HUES64 (cell line): ENCODE results near the gene TBC1D5.

Experiments
- H3K27ac ChIP-seq: 2 replicates; pipeline ENCODE4 v1.7.0; 2013; ENCODE audit warnings: low read depth, low read length, inconsistent platforms
- H3K27me3 ChIP-seq: 2 replicates; pipeline ENCODE4 v1.6.1; 2013; ENCODE audit warnings: mild to moderate bottlenecking, low read length; ENCODE audit not compliant: insufficient read depth
- H3K36me3 ChIP-seq: 2 replicates; pipeline ENCODE4 v1.6.1; 2013; ENCODE audit warnings: mild to moderate bottlenecking, low read length; ENCODE audit not compliant: insufficient read depth
- H3K4me1 ChIP-seq: 2 replicates; pipeline ENCODE4 v1.6.1; 2013; ENCODE audit warnings: mild to moderate bottlenecking, low read length, moderate library complexity; ENCODE audit not compliant: insufficient read depth
- H3K4me3 ChIP-seq: 2 replicates; pipeline ENCODE4 v1.5.1; 2013; ENCODE audit warnings: mild to moderate bottlenecking, low read length, moderate library complexity
- H3K9ac ChIP-seq: 2 replicates; pipeline ENCODE4 v1.6.1; 2013; ENCODE audit warnings: mild to moderate bottlenecking, low read depth, low read length
- H3K9me3 ChIP-seq: 2 replicates; pipeline ENCODE4 v1.6.1; 2013; ENCODE audit warnings: low read depth, low read length; ENCODE audit not compliant: insufficient read depth
- whole genome bisulfite sequencing: fragments of 150-250, 120-280 bp; methylation state at CpG from one replicate; pipeline ENCODE4 v1.1.7; 2013; ENCODE audit warnings: missing lambda C conversion rate; 5-methylcytosine and 5-hydroxymethylcytosine counted together

Gene TBC1D5

DNA sequence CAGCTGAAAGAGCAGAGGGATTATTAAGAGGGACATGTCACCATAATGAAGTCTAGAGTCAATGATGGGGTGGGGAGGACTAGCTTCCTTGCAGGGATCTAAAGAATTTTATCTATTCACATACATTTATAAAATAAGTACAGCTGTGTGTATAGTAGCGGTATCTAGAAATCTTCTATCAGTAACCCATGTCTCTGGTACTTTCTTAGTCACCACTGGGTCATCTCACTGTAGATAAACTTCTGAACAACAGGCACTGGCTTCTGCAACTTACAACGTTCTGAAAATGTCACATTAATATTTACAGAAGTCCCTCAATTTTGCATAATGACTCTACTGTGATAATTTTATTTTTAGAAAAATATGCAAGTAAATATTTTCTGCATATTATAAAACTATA lies 401.7 kb downstream of the TBC1D5 start:
- H3K4me3 ChIP-seq = no peak overlapping the region
- H3K27me3 ChIP-seq = no peaks in the 10 kb centered on the region
- no peak overlapping the region for H3K9ac ChIP-seq
- H3K27ac ChIP-seq = no peak overlapping the region
- no peaks in the 10 kb centered on the region for H3K4me1 ChIP-seq
- no peaks in the 10 kb centered on the region for H3K9me3 ChIP-seq
- whole genome bisulfite sequencing = 98% methylated on average over 2 of the region's 2 CpGs
- H3K36me3 ChIP-seq = no peaks in the 10 kb centered on the region

DNA sequence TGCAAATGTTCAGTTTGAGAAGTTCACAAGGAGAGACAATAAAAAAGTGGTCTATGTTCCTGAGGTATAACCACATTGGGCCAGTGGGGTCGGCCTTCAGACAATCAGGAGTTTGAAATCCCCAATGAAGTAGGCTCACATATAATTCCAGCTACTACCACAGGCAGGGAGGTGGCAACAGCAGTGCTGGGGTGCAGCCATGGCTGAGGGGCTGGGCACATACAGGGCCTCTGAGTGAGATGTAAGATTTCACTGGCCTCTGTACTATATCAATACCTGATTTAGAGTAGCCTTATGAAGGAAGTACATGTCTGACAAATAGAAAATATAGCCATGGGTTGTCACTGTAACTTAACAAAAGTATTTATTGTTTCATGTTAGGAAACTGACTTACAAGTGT lies 402.2 kb downstream of the TBC1D5 start:
- Histone ChIP-seq H3K9ac (no peak overlapping the region), H3K4me1 (no peaks in the 10 kb centered on the region), H3K27ac (no peak overlapping the region), H3K27me3 (no peaks in the 10 kb centered on the region), H3K9me3 (no peaks in the 10 kb centered on the region), H3K36me3 (no peaks in the 10 kb centered on the region), H3K4me3 (no peak overlapping the region)
- 100% methylated on average over 1 of the region's 1 CpG for WGBS

DNA sequence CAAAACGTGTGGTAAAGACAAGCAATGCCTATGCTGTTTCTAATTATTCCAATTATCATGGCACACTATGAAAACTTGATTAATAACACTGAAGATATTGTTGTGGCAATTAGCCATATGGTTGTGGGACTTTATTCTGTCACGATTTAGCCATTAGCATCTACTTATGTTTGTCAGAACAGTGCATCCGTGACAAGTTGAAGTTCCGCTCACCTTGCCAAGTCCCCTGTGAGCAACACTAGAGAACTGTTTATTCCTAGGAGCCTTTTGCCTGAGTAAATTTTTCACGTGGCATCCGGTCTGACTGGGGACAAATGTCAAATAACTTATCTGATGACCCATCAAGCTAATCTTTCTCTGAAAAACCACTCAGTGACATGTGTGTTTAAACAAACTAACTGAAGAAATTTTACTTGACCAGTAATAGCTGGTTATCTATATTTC lies 403.3 kb downstream of the TBC1D5 start:
- Histone ChIP-seq H3K4me3 (no peak overlapping the region), H3K36me3 (no peaks in the 10 kb centered on the region), H3K27me3 (no peaks in the 10 kb centered on the region), H3K9me3 (no peaks in the 10 kb centered on the region), H3K4me1 (peaks cover 3% of the 10 kb centered on the region), H3K9ac (no peak overlapping the region), H3K27ac (no peak overlapping the region)
- WGBS = 96% methylated on average over 6 of the region's 6 CpGs

DNA sequence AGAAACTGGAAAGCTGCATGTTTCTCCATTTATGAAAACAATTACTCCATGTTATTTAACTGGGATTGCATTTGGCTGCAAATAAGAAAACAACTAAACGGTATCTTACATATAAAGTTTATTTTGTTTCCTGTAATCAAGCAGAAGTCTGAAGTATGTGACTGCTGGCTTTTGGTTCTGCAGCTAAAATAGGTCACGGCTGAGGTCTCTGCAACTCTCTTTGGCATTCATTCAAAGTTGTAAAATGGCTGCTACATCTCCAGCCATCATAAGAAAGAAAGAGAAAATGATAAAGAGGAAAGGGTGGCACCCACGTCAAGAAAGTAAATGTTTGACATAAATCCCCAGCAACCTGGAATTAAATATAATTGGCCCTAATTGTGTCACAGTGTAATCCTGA lies 406.1 kb downstream of the TBC1D5 start:
- no peaks in the 10 kb centered on the region for H3K27me3 ChIP-seq
- H3K36me3 ChIP-seq = no peaks in the 10 kb centered on the region
- H3K27ac ChIP-seq = no peak overlapping the region
- peaks cover 10% of the 10 kb centered on the region for H3K4me1 ChIP-seq
- H3K9me3 ChIP-seq = no peaks in the 10 kb centered on the region
- no peak overlapping the region for H3K4me3 ChIP-seq
- no peak overlapping the region for H3K9ac ChIP-seq
- WGBS = 92% methylated on average over 2 of the region's 3 CpGs

DNA sequence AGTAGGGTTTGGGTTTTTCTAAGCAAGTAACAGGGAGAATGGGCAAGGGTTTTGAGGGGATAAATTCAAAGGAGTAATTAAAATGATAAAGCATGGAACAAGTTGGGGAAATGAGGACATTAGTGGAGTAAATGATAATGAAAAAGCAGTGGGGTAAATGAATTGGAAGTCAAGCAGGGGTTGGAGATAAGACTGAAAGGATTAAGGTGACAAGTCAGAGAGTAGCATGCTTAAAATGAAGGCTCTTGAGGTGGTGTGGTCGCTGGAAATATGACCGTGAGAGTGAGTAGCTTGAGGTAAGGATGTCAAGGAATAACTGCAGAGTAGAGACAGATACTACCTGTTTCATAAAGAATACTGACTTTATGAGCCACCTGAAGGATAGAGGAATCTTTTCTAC lies 408.5 kb downstream of the TBC1D5 start:
- Histone ChIP-seq H3K9me3 (no peaks in the 10 kb centered on the region), H3K4me1 (peaks cover 10% of the 10 kb centered on the region), H3K4me3 (no peak overlapping the region), H3K27ac (no peak overlapping the region), H3K9ac (no peak overlapping the region), H3K27me3 (no peaks in the 10 kb centered on the region), H3K36me3 (no peaks in the 10 kb centered on the region)
- 72% methylated on average over 2 of the region's 2 CpGs for WGBS

DNA sequence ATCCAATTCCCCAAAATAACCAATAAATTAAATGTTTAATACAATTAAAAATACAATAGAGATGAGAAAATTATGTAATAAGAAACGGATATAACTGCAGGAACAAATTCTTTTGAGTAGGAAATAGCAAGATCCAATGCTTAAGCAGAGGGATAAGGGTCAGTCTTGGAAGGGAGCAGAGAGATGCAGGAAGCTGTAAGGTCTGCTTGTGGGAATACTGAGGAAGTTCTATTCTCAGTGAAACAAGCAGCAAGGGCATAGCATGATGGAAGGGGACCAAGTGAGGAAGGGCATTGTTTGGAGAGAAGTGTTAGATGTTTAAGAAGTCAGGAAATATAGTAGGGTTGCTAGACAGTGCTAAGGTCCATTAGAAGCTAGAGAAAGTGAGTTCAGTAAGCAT lies 409.0 kb downstream of the TBC1D5 start:
- WGBS = 84% methylated on average over 1 of the region's 1 CpG
- H3K4me1 ChIP-seq = peaks cover 10% of the 10 kb centered on the region

DNA sequence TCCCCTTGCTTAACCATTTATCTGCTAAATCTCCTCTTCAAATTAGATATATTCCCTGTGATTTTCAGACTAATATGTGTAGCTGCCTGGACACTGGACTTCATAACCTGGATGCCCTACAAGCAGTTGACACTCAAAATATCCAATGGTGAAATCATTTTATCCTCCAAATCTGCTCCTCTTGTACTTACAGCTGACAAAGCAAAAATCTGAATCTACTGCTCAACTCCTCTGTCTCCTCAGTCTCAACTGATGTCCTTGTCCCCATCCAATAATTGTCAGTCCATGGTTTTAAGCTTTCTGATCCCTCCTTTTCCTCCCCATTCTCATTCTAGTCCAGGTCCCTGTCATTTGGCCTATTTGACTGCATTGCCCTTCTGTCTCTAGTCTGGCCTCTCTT lies 411.8 kb downstream of the TBC1D5 start:
- peaks cover 10% of the 10 kb centered on the region for H3K4me1 ChIP-seq
- no peaks in the 10 kb centered on the region for H3K9me3 ChIP-seq
- H3K4me3 ChIP-seq = no peak overlapping the region
- H3K27ac ChIP-seq = no peak overlapping the region
- no peaks in the 10 kb centered on the region for H3K27me3 ChIP-seq
- H3K9ac ChIP-seq = no peak overlapping the region
- H3K36me3 ChIP-seq = no peaks in the 10 kb centered on the region

More for the DNA sequence above, 409.0 kb downstream of the TBC1D5 start:
- Histone ChIP-seq H3K4me3 (no peak overlapping the region), H3K36me3 (no peaks in the 10 kb centered on the region), H3K9me3 (no peaks in the 10 kb centered on the region), H3K27me3 (no peaks in the 10 kb centered on the region), H3K27ac (no peak overlapping the region), H3K9ac (no peak overlapping the region)

DNA sequence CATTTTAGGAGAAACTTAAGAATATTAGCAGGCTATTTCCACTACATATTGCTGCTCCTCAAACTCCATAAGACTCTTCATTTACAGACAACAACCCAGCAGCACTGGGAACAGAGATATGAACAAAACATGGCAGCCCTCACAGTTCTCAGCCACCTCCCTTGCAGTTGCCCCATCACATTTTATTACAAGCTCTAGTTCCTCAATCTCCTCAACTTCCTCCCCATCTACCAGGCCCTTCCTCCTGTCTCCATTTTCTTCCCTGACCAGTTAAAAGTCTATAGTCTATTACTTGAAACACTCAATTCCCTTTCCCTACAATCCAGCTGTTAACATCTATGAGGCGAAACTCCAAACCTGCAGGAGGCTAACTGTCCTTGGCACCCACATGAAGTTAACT lies 412.5 kb downstream of the TBC1D5 start:
- Histone ChIP-seq H3K36me3 (no peaks in the 10 kb centered on the region), H3K9ac (no peak overlapping the region), H3K9me3 (no peaks in the 10 kb centered on the region), H3K27ac (no peak overlapping the region), H3K27me3 (no peaks in the 10 kb centered on the region), H3K4me1 (peaks cover 10% of the 10 kb centered on the region), H3K4me3 (no peak overlapping the region)
- WGBS = 94% methylated on average over 1 of the region's 1 CpG

DNA sequence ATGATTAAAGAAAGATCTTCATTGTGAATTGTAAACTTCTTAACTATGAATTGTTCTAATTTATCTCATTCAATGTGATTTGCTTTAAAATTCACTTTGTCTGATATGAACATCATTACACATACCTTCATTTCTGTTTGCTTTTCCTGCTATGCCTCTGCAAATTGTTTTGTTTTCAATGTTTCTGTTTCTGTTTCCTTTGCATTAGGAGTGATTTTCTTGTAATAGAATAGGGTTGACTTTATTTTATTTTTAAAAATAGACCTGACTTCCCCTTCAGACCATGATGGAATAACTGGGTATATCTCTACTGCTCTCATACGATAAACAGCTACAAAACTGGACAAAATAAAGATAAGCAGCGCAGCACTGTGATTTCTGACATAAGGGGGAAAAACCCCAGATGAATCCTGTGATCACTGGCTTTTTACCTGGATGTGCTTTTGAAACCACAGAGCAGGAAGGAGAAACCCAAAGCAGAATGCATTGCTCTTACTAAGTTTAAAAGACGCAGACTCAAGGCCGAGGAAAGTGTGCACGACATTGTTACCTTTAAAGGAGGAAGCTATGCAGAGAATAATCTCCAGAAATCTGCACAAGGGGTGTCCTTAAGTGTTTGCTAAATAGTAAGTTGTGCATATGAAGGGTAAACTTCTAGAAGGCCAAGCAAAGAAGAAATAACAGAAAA lies 420.2 kb downstream of the TBC1D5 start:
- H3K4me1 ChIP-seq = no peaks in the 10 kb centered on the region
- WGBS = 94% methylated on average over 5 of the region's 5 CpGs
- H3K4me3 ChIP-seq = no peak overlapping the region
- no peak overlapping the region for H3K27ac ChIP-seq
- H3K9ac ChIP-seq = no peak overlapping the region
- no peaks in the 10 kb centered on the region for H3K36me3 ChIP-seq
- no peaks in the 10 kb centered on the region for H3K27me3 ChIP-seq
- H3K9me3 ChIP-seq = no peaks in the 10 kb centered on the region

DNA sequence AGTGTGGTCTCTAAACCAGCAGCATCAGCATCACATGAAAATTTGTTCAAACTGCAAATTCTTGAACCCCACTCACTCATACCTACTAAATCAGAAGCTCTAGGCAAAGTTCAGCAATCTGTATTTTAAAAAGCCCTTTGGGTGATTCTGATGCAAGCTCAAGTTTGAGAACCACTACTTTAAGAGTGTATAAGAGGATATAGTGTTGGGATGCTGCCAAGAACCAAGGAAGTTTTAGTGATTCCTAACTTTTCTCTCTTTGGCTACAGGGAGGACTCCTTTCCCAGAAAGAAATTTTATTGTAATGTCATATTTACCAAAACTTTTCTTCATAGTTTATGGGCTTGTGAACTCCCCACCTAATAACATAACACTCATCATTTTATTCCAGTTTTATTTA lies 422.2 kb downstream of the TBC1D5 start:
- no peak overlapping the region for H3K9ac ChIP-seq
- no peak overlapping the region for H3K27ac ChIP-seq
- no peaks in the 10 kb centered on the region for H3K36me3 ChIP-seq
- no peak overlapping the region for H3K4me3 ChIP-seq
- peaks cover 5% of the 10 kb centered on the region; the same call in 1 of the 2 replicates for H3K4me1 ChIP-seq
- H3K27me3 ChIP-seq = no peaks in the 10 kb centered on the region
- H3K9me3 ChIP-seq = no peaks in the 10 kb centered on the region

DNA sequence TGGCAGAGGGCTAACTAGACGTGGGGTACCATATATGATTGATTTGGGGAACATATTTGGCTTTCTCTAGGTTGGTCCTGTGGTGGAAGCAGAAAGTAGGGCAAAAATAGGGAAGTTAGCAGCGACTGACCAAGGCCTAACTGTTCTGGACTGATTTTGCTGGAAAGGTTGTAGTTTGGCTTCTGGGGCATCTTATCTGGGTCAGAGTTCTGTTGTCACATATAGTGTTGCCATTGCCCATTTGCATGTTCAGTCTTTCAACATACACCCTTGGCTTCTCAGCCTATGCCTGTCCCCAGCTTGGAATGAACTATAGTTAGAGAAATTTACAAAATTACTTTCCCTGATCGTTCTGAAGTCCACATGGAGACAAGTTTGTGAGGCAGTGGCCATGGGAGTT lies 426.5 kb downstream of the TBC1D5 start:
- no peak overlapping the region for H3K9ac ChIP-seq
- no peak overlapping the region for H3K27ac ChIP-seq
- H3K4me1 ChIP-seq = peaks cover 5% of the 10 kb centered on the region; the same call in 1 of the 2 replicates
- H3K27me3 ChIP-seq = no peaks in the 10 kb centered on the region
- H3K4me3 ChIP-seq = no peak overlapping the region
- no peaks in the 10 kb centered on the region for H3K36me3 ChIP-seq
- H3K9me3 ChIP-seq = no peaks in the 10 kb centered on the region
- WGBS = 92% methylated on average over 3 of the region's 3 CpGs

DNA sequence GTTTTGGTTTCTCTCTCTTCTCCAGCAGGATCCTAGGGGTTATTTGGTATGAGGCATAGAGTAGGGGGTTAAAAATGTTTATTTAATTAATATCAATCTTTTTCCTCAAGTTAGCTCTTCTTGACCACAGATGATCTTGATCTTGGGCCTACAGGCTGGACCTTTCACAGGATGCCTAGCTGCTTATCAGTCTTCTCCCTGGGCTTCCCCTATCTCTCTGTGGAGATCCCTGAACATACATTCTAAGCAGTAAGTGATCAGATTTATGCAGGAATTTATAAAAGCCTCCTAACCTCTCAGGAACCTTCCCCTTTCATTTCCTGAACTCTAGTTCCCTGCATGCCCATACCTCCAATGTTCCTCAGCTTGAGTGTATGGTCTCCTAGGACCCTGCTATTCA lies 428.3 kb downstream of the TBC1D5 start:
- H3K4me1 ChIP-seq = peaks cover 5% of the 10 kb centered on the region; the same call in 1 of the 2 replicates
- no peak overlapping the region for H3K27ac ChIP-seq
- no peaks in the 10 kb centered on the region for H3K9me3 ChIP-seq
- no peaks in the 10 kb centered on the region for H3K27me3 ChIP-seq
- no peak overlapping the region for H3K4me3 ChIP-seq
- H3K9ac ChIP-seq = no peak overlapping the region
- H3K36me3 ChIP-seq = no peaks in the 10 kb centered on the region
